Heart left ventricle (tissue), 16 donors: ENCODE measurements around the gene OPCML. TPM values are rescaled to one million over a fixed set of nuclear protein-coding genes. Genes with fewer than 3 reads are reported as not detected.

ENCODE experiments used
- ATAC-seq, 4 donors: fragments of 200-7000 bp; cut with Tn5 transposase; one replicate each; pipeline ENCODE4 v1.9.1; 2020 to 2022; ENCODE audit warnings: moderate library complexity in 4 of 4, mild to moderate bottlenecking in 3 of 4, moderate number of reproducible peaks in 1 of 4
- DNase-seq, 5 donors: peaks; one replicate each; pipeline ENCODE4 v3.0.0-alpha.2; 2020
- H3K27ac ChIP-seq, 12 donors: fragments of 200-600 bp; sonication (generic) in 4 of 12; one replicate each; pipeline versions ENCODE4 v1.5.0 to v1.8.0; 2016 to 2022; ENCODE audit warnings: mild to moderate bottlenecking in 2 of 12
- H3K27me3 ChIP-seq, 9 donors: fragments of 200-600 bp; sonication (generic) in 2 of 9; one replicate each; pipeline versions ENCODE4 v1.5.1 to v1.8.0; 2016 to 2022; ENCODE audit warnings: mild to moderate bottlenecking in 3 of 9
- H3K36me3 ChIP-seq, 9 donors: fragments of 200-600 bp; sonication (generic) in 2 of 9; one replicate each; pipeline versions ENCODE4 v1.5.0 to v1.8.0; 2018 to 2022; ENCODE audit warnings: mild to moderate bottlenecking in 2 of 9
- H3K4me1 ChIP-seq, 12 donors: fragments of 200-600 bp; sonication (generic) in 4 of 12; one replicate each; pipeline versions ENCODE4 v1.5.0 to v1.8.0; 2016 to 2022; ENCODE audit warnings: mild to moderate bottlenecking in 3 of 12
- H3K4me3 ChIP-seq, 12 donors: fragments of 200-600 bp; sonication (generic) in 4 of 12; one replicate each; pipeline versions ENCODE4 v1.5.0 to v1.8.0; 2017 to 2022; ENCODE audit warnings: mild to moderate bottlenecking in 9 of 12, moderate library complexity in 4 of 12
- H3K9me3 ChIP-seq, 12 donors: fragments of 200-600 bp; sonication (generic) in 4 of 12; one replicate each; pipeline versions ENCODE4 v1.5.0 to v1.8.0; 2016 to 2022; ENCODE audit warnings: mild to moderate bottlenecking in 1 of 12
- POLR2A ChIP-seq, 2 donors: fragments of 450-650 bp; IDR thresholded peaks; one replicate each; pipeline ENCODE4 v1.6.1; 2017; ENCODE audit warnings: antibody characterized with exemption in 2 of 2, mild to moderate bottlenecking in 2 of 2, moderate library complexity in 2 of 2
- WGBS, 4 donors: extraction: QIAGEN DNeasy Blood & Tissue Kit in 2 of 4; methylation state at CpG; one replicate each; pipeline versions ENCODE4 v1.1.5 to v1.1.7; 2013 to 2018; 5-methylcytosine and 5-hydroxymethylcytosine counted together
- intact Hi-C, 10 donors: fragments of 100-400 bp; cut with DNase I; formaldehyde crosslinking; loops; one replicate each; pipeline versions ENCODE4 v1.11.1 to v1.14.2; 2022
- polyA plus RNA-seq, 2 donors: library from polyadenylated mRNA; stranded (reverse); fragments of 200-250 nt; gene quantifications; one replicate each; pipeline ENCODE4 v1.2.3, GENCODE V29; 2013
- total RNA-seq, 9 donors: library from RNA; depleted of rRNA in 2 of 9; stranded (reverse); fragments of >200 nt in 2 of 9; fragmentation: NEBNext Ultra II Directional in 3 of 9; extraction: Animal tissue kit (Norgen Biotek cat#: 25700) in 3 of 9; gene quantifications; one replicate each; pipeline versions ENCODE4 v1.1.0 to v1.2.4, GENCODE V29; 2016 to 2023
- TF ChIP-seq, protein P1 (sequence below), 12 donors: fragments of 200-600 bp; sonication (generic) in 4 of 12; IDR thresholded peaks; one replicate each; pipeline versions ENCODE4 v1.5.0 to v1.8.0; 2018 to 2022; ENCODE audit warnings: antibody characterized with exemption in 12 of 12, mild to moderate bottlenecking in 5 of 12
- donor health status: ischemic (EF 13 %, LVEDD 7.1; RV severe dilation, severe dysfunction).
- donor health status: healthy with polysubstance abuse.
- donor health status: DM: no; HTN: yes; CAD: no.
- donor health status: DM: no; HTN: no; CAD: no.
- donor health status: ischemic (EF 25% LVEDD 6.9; RV normal size, moderate dysfunction).
- donor health status: ischemic (EF 25% LVEDD 5.7; RV mildly dilated, moderate dysfunction).
- donor health status: healthy.
- donor health status: DM: yes; HTN: yes; CAD: no.
- donor health status: ischemic (EF 35%, LVEDD 5.7; RV mildly dilated, moderate dysfunction).
- donor health status: nonischemic (EF 11% LVEDD 7.7; RV severe dilation, severe dysfunction).
- donor health status: DM: yes; HTN: yes; CAD: no.
- donor health status: PGD.
- donor health status: ischemic (EF 29% LVEDD 5.4; RV normal size, mild dysfunction).
- donor health status: nonischemic (EF 23%, LVEDD 6.1; RV moderate dilation, normal function).

Gene OPCML
- total and polyA plus RNA-seq, 11 donors = 0.04 to 1.3 (median 0.23) TPM; not detected in 3

DNA sequence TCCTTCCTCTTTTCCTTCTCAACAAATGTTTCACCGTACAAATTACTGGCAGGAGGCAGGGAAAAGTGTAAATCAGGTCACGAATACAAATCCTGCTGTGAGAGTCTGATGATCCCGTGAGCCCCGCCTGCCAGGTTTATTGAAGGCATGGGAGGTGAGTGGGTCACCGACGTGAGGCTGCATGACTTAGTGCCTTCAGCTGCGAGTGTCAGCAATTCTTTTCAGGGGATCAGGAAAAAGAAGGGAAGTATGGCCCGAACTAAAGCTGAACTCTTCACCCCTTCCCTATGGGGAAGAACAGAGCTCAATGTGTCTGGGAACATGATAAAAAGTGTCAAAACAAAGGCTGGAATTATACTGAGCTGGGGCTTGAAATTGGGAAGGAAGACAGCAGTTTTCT, 166.2 kb downstream of the OPCML start:
- DNase-seq (no peak), ATAC-seq (no peak)
- Histone ChIP-seq H3K9me3 (no peaks in the 10 kb centered on the region), H3K36me3 (no peaks in the 10 kb centered on the region), H3K4me1 (no peaks in the 10 kb centered on the region), H3K4me3 (no peak overlapping the region), H3K27ac (no peak overlapping the region), H3K27me3 (no peaks in the 10 kb centered on the region)
- TF ChIP-seq, protein P1, sequence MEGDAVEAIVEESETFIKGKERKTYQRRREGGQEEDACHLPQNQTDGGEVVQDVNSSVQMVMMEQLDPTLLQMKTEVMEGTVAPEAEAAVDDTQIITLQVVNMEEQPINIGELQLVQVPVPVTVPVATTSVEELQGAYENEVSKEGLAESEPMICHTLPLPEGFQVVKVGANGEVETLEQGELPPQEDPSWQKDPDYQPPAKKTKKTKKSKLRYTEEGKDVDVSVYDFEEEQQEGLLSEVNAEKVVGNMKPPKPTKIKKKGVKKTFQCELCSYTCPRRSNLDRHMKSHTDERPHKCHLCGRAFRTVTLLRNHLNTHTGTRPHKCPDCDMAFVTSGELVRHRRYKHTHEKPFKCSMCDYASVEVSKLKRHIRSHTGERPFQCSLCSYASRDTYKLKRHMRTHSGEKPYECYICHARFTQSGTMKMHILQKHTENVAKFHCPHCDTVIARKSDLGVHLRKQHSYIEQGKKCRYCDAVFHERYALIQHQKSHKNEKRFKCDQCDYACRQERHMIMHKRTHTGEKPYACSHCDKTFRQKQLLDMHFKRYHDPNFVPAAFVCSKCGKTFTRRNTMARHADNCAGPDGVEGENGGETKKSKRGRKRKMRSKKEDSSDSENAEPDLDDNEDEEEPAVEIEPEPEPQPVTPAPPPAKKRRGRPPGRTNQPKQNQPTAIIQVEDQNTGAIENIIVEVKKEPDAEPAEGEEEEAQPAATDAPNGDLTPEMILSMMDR (IDR thresholded peaks at IDR 0.05) = no peak
- no peak for TF ChIP-seq POLR2A (IDR thresholded peaks at IDR 0.05)
- 46 to 59% (median 49%) methylated on average over 8 of the region's 8 CpGs for WGBS, 4 donors
- intact Hi-C loops = no loop called here

DNA sequence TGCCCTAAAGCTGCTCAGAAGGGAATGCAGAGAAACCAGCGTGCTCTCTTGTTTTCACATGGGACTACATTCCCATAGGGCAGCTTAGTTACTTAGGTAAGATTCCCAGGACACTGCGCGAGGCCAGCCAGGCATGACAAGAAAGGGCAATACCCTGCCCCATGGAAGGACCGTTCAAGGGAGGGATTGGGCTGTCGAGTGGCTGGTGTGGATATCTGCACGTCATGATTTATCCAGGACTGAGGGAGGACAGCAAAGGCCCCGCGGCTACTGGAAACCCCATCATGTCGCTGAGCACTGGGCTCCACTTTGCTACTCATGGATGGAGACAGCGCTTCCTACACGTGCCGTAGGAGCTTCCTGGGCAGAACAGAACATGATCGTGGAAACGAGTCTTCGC, 169.4 kb downstream of the OPCML start:
- Histone ChIP-seq H3K4me3 (no peak overlapping the region), H3K27me3 (no peaks in the 10 kb centered on the region), H3K27ac (no peak overlapping the region), H3K9me3 (no peaks in the 10 kb centered on the region), H3K36me3 (no peaks in the 10 kb centered on the region), H3K4me1 (no peaks in the 10 kb centered on the region)
- ATAC-seq (no peak), DNase-seq (no peak)
- TF ChIP-seq, protein P1 (IDR thresholded peaks at IDR 0.05) = no peak
- TF ChIP-seq POLR2A (IDR thresholded peaks at IDR 0.05) = no peak
- intact Hi-C loops = no loop called here
- WGBS, 4 donors = 90 to 94% (median 92%) methylated on average over 14 to 15 of the region's 15 CpGs

DNA sequence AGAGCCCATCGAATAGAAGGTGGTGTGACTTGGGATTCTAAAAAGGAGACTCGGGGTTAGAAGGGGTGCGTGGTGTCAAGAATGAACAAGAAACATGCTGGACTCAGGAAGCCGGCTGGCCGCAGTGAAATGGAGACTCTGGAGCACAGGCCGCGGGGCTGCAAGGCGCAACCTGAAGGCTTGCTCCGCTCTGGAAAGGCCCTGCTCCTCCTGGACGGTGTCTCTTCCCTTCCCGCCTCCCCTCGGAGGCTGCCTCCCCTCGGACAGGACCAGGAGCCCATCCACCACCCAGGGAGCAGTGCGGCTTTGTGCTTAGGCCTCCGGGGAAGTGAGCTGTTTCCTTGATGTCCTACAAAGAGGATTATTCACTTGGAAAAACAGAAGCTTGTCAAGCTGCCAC, 170.1 kb downstream of the OPCML start:
- Histone ChIP-seq H3K4me1 (no peaks in the 10 kb centered on the region), H3K36me3 (no peaks in the 10 kb centered on the region), H3K27me3 (no peaks in the 10 kb centered on the region), H3K9me3 (no peaks in the 10 kb centered on the region), H3K27ac (no peak overlapping the region), H3K4me3 (no peak overlapping the region)
- TF ChIP-seq, protein P1 (IDR thresholded peaks at IDR 0.05) = no peak
- no peak for TF ChIP-seq POLR2A (IDR thresholded peaks at IDR 0.05)
- intact Hi-C loops = no loop called here
- ATAC-seq (no peak), DNase-seq (no peak)
- WGBS, 4 donors = 86 to 90% (median 90%) methylated on average over 13 to 15 of the region's 15 CpGs

DNA sequence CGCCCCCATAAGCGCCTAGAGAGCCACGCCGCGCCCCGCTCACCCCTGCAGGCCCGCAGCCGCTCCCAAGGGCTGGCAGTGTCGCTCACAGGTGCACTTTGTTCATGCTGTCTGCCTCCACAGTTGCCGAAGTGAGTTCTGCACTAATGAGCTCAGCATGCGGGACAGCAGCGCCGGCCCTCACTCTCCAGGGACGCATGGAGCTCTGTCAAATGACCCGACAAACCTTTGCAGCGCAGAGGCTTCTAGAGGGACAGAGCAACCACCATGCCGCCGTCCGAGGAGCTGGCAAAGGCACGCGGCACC, 170.7 kb downstream of the OPCML start:
- no peak for ATAC-seq
- 94 to 96% (median 95%) methylated on average over 19 to 21 of the region's 21 CpGs for WGBS, 4 donors
- Histone ChIP-seq H3K36me3 (no peaks in the 10 kb centered on the region), H3K9me3 (no peaks in the 10 kb centered on the region), H3K4me3 (no peak overlapping the region), H3K27ac (no peak overlapping the region), H3K27me3 (no peaks in the 10 kb centered on the region), H3K4me1 (no peaks in the 10 kb centered on the region)
- no peak for DNase-seq
- intact Hi-C loops = no loop called here
- TF ChIP-seq, protein P1 (IDR thresholded peaks at IDR 0.05) = no peak
